Esophagus squamous epithelium (tissue), 5 donors: ENCODE measurements around the gene CCDC83. TPM values are rescaled to one million over a fixed set of nuclear protein-coding genes. Genes with fewer than 3 reads are reported as not detected.

Experiments
- DNase-seq: peaks from one replicate; lab custom pipeline; 2025; lab: John Stamatoyannopoulos, UW
- H3K27ac ChIP-seq, 4 donors: fragments of 200-600 bp; sonication (generic); one replicate each; pipeline ENCODE4 v1.5.1; 2016 to 2019; ENCODE audit warnings: mild to moderate bottlenecking in 1 of 4
- H3K27me3 ChIP-seq, 4 donors: fragments of 200-600 bp; sonication (generic); 1 replicate in 3 of 4; 2 replicates in 1 of 4; pipeline versions ENCODE4 v1.5.1 to v1.6.0; 2017 to 2021; ENCODE audit warnings: antibody characterized with exemption in 1 of 4
- H3K36me3 ChIP-seq, 3 donors: fragments of 200-600 bp; sonication (generic); one replicate each; pipeline ENCODE4 v1.5.1; 2016 to 2019
- H3K4me1 ChIP-seq, 3 donors: fragments of 200-600 bp; sonication (generic); one replicate each; pipeline ENCODE4 v1.5.1; 2017 to 2019
- H3K4me3 ChIP-seq, 4 donors: fragments of 200-600 bp; sonication (generic); 1 replicate in 3 of 4; 2 replicates in 1 of 4; pipeline ENCODE4 v1.5.1; 2016 to 2019; ENCODE audit warnings: mild to moderate bottlenecking in 2 of 4, moderate library complexity in 1 of 4
- H3K9me3 ChIP-seq, 3 donors: fragments of 200-600 bp; sonication (generic); one replicate each; pipeline ENCODE4 v1.5.1; 2016 to 2019
- POLR2A ChIP-seq, 4 donors: fragments of 450-650 bp; IDR thresholded peaks; one replicate each; pipeline ENCODE4 v1.6.1; 2017; ENCODE audit warnings: antibody characterized with exemption in 4 of 4, mild to moderate bottlenecking in 4 of 4, moderate library complexity in 3 of 4
- WGBS, 2 donors: methylation state at CpG; one replicate each; pipeline ENCODE4 v1.1.5; 2018; 5-methylcytosine and 5-hydroxymethylcytosine counted together
- intact Hi-C: fragments of 100-400 bp; cut with DNase I; formaldehyde crosslinking; loops from one replicate; pipeline ENCODE4 v1.15.0; 2022
- total RNA-seq, 4 donors: library from RNA; depleted of rRNA; stranded (reverse); fragments of >200 nt; gene quantifications; one replicate each; pipeline ENCODE4 v1.1.0, GENCODE V29; 2016
- TF ChIP-seq, protein P1 (sequence below), 6 experiments: fragments of 450-650 bp in 4 of 6; fragments of 200-600 bp in 2 of 6; sonication (generic) in 2 of 6; IDR thresholded peaks; one replicate each; pipeline ENCODE4 v1.5.1; 2016 to 2019; ENCODE audit warnings: antibody characterized with exemption in 6 of 6, mild to moderate bottlenecking in 4 of 6, moderate library complexity in 4 of 6
- donor health status: DM: yes; HTN: yes; CAD: no.

CCDC83 gene
- total RNA-seq, 4 donors from 2014 or later, result not detected

DNA sequence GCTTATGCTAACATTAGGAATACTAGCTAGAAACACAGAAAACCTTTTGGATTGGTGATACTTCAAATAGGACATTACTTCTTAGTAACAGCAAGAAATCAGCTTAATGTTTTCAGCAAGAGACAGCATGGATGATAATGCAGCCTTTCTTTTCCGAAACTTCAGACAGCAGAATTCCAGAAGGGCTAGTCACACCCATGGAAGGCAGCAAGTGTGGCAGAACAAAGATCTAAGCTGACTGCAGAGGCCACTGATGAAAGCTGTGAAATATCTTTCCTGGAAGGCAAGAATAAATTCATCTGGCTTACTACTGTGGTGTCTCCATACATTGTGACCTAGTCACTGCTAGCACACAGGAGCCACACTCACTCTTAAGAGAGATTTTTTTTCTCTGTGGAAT is 100.3 kb downstream of the CCDC83 start:
- H3K4me3 ChIP-seq, result no peak overlapping the region
- WGBS, 2 donors, result 67 to 87% methylated on average over 1 of the region's 1 CpG
- peaks cover 6 to 73% (median 6%) of the 10 kb centered on the region in 3 donors for H3K36me3 ChIP-seq
- no peaks in the 10 kb centered on the region for H3K9me3 ChIP-seq
- H3K4me1 ChIP-seq, result peaks cover 0 to 5% (median 3%) of the 10 kb centered on the region in 3 donors
- intact Hi-C loops, result no loop called here
- no peaks in the 10 kb centered on the region for H3K27me3 ChIP-seq
- TF ChIP-seq, protein P1, sequence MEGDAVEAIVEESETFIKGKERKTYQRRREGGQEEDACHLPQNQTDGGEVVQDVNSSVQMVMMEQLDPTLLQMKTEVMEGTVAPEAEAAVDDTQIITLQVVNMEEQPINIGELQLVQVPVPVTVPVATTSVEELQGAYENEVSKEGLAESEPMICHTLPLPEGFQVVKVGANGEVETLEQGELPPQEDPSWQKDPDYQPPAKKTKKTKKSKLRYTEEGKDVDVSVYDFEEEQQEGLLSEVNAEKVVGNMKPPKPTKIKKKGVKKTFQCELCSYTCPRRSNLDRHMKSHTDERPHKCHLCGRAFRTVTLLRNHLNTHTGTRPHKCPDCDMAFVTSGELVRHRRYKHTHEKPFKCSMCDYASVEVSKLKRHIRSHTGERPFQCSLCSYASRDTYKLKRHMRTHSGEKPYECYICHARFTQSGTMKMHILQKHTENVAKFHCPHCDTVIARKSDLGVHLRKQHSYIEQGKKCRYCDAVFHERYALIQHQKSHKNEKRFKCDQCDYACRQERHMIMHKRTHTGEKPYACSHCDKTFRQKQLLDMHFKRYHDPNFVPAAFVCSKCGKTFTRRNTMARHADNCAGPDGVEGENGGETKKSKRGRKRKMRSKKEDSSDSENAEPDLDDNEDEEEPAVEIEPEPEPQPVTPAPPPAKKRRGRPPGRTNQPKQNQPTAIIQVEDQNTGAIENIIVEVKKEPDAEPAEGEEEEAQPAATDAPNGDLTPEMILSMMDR (IDR thresholded peaks at IDR 0.05), result no peak
- no peak for TF ChIP-seq POLR2A (IDR thresholded peaks at IDR 0.05)
- H3K27ac ChIP-seq, result peak overlapping the region in 3 of 4 donors; percentile 39 to 54 (median 41)
- DNase-seq, result no peak

DNA sequence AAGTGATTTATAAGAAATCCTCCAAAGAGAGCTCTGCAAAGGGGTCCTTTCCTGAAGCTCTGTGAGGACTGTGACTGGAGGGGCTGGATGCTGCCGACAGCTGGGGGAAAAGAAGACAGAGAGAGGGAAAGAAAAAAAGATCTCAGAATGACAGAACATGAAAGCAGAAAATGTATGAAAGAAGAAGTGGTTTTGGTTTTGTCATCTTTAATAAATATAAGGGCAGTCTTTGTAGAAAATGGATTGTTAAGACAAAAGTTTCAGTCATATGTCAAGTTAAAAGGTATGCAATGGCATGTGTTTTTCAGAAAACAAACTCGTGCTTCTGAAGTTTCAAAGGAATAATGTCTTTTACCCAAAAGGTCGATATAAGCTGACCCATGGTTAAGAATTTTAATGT is 105.5 kb downstream of the CCDC83 start:
- Histone ChIP-seq H3K4me3 (no peak overlapping the region), H3K9me3 (no peaks in the 10 kb centered on the region), H3K4me1 (peaks cover 1 to 13% (median 5%) of the 10 kb centered on the region in 3 donors), H3K36me3 (peaks cover 0 to 98% (median 6%) of the 10 kb centered on the region in 3 donors), H3K27ac (no peak overlapping the region), H3K27me3 (no peaks in the 10 kb centered on the region)
- TF ChIP-seq, protein P1 (IDR thresholded peaks at IDR 0.05), result no peak
- no peak for TF ChIP-seq POLR2A (IDR thresholded peaks at IDR 0.05)
- no peak for DNase-seq
- 66 to 71% methylated on average over 3 of the region's 3 CpGs for WGBS, 2 donors
- intact Hi-C loops, result no loop called here

DNA sequence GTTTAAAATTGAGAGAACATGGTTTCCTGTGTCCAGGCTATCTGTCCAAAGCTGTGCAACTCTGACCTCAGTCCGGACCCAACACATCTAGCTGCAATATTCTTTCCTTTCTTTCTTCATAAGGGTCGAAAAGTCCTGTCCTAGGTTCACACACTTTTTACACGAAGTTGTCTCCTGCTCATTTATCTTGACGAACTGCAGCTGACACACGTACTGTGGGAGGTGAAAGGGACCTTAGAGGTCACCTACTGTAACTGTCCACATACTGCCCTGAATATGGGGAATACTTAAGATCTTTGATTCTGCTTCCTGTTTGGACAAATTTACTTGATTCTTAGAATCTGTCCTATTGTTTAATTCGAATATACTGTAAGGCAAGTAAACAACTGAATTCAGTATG is 105.9 kb downstream of the CCDC83 start:
- Histone ChIP-seq H3K9me3 (no peaks in the 10 kb centered on the region), H3K4me3 (no peak overlapping the region), H3K4me1 (peaks cover 0 to 13% (median 4%) of the 10 kb centered on the region in 3 donors), H3K27me3 (no peaks in the 10 kb centered on the region), H3K36me3 (peaks cover 0 to 98% (median 6%) of the 10 kb centered on the region in 3 donors), H3K27ac (peak overlapping the region in 1 of 4 donors; percentile 0)
- no peak for DNase-seq
- WGBS, 2 donors, result 62 to 66% methylated on average over 6 of the region's 6 CpGs
- intact Hi-C loops, result no loop called here
- TF ChIP-seq, protein P1 (IDR thresholded peaks at IDR 0.05), result no peak
- TF ChIP-seq POLR2A (IDR thresholded peaks at IDR 0.05), result no peak

DNA sequence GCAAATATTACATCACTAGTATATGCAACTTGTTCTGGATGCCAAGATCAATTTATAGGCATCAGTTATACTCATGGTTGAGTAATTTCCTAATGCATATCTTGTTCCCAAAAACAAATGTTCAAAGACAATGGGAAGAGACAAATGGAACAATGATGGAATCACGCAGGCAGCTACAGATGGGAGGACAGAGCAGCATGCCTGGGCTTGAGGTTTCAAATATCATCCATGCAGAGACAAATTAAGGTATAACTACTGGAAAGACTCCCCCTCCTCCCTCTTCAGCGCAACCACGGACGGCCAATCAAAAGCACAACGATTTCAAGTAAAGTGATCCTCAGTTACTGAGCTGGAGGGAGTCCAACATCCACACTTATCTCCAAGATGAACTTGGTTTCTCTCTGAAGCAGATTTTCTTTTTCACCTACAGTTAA is 106.8 kb downstream of the CCDC83 start:
- Histone ChIP-seq H3K9me3 (no peaks in the 10 kb centered on the region), H3K4me1 (peaks cover 0 to 13% (median 4%) of the 10 kb centered on the region in 3 donors), H3K27me3 (no peaks in the 10 kb centered on the region), H3K4me3 (no peak overlapping the region), H3K36me3 (peaks cover 0 to 98% (median 6%) of the 10 kb centered on the region in 3 donors), H3K27ac (no peak overlapping the region)
- intact Hi-C loops, result no loop called here
- TF ChIP-seq POLR2A (IDR thresholded peaks at IDR 0.05), result no peak
- TF ChIP-seq, protein P1 (IDR thresholded peaks at IDR 0.05), result no peak
- WGBS, 2 donors, result 70 to 74% methylated on average over 5 of the region's 5 CpGs
- DNase-seq, result no peak

DNA sequence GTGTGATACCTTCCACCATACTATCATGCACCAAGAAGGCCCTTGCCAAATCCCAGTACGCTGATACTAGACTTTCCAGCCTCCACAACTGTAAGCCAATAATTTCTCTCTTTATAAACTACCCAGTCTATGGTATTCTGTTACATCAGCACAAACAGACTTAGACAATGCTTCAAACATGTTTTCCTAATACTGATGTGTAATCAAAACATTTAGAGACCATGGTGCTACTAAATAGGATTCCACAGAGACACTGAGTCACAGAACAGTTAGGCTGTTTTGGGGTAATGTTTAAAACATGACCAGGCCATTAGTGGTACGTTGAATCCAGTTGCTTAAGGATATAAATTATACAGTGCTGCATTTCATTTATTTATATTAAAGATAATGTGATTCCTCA is 110.0 kb downstream of the CCDC83 start:
- H3K36me3 ChIP-seq, result peaks cover 0 to 97% (median 0%) of the 10 kb centered on the region in 3 donors
- intact Hi-C loops, result no loop called here
- no peaks in the 10 kb centered on the region for H3K9me3 ChIP-seq
- DNase-seq, result no peak
- H3K27ac ChIP-seq, result no peak overlapping the region
- H3K27me3 ChIP-seq, result no peaks in the 10 kb centered on the region
- H3K4me3 ChIP-seq, result no peak overlapping the region
- WGBS, 2 donors, result 84 to 87% methylated on average over 2 of the region's 2 CpGs
- H3K4me1 ChIP-seq, result peaks cover 0 to 35% (median 7%) of the 10 kb centered on the region in 3 donors
- no peak for TF ChIP-seq POLR2A (IDR thresholded peaks at IDR 0.05)
- TF ChIP-seq, protein P1 (IDR thresholded peaks at IDR 0.05), result no peak
